HG03196 (cell line): ENCODE results near the gene WASF2.
A peak's percentile ranks its signal among the peaks of the same experiment; 100 is the strongest.
"Not testable (repeated sequence)": the region's sequence is repeated elsewhere in the genome, so short reads cannot be mapped to it uniquely, and the experiment has no call there.

ENCODE experiments used
- ATAC-seq: cut with Tn5 transposase; IDR thresholded peaks from one replicate; pipeline ENCODE4 v1.9.1; 2021; ENCODE audit not compliant: unreplicated experiment

Gene WASF2

DNA sequence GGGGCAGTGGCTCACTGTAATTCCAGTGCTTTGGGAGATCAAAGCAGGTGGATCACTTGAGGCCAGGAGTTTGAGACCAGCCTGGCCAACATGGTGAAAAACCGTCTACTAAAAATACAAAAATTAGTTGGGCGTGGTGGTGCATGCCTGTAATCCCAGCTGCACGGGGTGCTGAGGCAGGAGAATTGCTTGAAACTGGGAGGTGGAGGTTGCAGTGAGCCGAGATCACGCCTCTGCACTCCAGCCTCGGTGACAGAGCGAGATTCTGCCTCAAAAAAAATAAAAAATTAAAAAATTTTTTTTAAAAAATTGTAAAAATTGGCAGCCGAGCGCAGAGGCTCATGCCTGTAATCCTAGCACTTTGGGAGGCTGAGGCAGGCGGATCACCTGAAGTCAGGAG, 31.4 kb downstream of the WASF2 start:
- not testable (repeated sequence) for ATAC-seq

DNA sequence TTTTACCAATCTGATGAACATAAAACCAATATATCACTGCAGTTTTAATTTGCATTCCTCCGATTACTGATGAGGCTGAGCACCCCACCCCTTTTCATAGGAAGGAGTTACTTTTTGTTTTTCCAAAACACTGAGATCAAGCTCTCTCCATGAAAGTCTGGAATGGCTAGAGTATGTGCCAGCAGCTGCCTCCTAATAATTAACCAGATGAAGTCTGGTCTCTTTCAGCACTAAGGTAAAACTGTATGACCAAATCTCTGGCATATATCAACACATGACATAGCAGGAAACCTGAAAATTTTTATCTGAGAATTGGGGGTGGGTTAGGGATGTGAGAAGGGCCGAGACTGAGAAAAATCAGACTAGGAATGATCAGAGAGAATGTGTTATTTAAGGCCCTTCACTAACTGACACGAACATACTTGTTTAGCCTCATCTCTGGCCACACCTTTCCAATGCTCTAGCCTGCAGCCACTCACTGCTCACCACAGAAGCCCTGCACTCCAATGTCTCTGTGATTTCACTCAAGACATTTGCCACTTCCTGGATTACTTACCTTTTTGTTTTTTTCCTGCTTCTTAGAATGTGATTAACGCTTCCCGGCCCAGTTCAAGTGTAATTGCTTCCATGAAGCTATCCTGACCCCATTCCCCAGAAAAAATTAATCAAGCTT, 34.7 kb downstream of the WASF2 start:
- ATAC-seq, result no peak

DNA sequence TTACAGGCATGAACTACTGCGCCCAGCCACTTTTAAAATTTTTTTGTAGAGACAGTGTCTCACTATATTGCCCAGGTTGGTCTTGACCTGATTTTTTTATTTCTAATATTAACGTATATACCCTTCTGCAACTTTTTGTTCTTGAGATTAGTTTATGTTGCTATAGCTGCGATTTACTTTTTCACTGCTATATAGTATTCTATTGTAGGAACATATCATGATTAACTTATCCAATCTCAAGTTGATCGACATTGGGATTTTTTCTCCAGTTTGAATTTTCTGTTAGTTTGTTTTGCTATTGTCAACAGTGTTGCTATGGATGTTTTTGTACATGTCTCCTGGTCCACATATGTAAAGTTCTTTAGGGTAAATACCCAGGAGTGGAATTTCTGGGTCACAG, 35.4 kb downstream of the WASF2 start:
- no peak for ATAC-seq

DNA sequence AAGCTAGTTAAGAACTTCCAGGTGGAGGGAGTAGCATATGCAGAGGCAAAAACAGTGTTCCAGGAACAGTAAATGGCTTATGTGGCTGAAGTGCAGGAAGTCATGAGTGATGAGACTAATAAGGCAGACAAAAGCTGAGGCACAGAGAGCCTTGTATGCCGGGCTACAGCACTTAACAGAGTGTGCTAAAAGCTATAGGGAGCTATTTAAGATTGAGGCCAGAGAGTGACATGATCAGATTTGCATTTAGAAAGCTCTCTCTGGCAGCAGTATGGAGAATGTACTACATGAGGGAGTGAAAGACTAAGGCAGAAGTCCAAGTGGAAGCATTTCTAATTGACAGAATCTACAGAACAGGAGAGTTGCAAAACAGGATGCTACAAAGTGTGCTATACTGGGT, 38.6 kb downstream of the WASF2 start:
- ATAC-seq, result no peak

DNA sequence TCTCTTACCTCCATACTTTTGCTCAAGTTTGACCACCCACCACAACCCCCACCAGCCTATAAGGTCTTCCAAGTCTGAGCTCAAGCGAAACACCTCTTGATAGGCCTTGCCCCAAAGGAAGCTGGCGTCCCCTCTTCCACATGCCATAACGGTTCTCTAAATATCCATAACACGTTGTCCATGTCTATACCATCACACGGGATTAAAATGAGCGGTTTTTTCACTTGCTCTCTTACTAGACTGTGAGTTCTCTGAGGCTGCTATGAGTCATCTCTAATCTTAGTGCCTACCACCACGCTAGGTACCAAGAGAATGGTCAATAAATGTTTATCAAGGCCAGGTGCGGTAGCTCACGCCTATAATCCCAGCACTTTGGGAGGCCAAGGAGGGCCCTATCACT, 41.0 kb downstream of the WASF2 start:
- ATAC-seq, result no peak

DNA sequence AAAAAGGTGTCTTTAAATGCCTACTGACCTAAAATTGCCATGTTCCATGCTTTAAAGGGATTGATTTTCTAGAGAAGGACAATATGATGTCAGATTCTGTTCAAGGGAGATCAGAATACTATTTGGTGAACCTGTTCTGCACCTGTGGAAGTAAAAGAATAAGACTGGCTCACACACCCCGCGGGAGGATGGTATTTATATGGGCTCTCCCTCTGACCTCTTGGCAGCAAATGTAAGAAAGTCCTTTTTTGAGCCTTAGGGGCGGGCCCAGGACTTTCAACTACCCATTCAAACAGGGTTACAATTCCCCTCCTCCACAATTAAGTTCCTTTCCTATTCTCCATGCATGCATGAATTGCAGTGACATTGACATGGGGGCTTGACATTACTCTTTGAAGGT, 42.1 kb downstream of the WASF2 start:
- no peak for ATAC-seq

DNA sequence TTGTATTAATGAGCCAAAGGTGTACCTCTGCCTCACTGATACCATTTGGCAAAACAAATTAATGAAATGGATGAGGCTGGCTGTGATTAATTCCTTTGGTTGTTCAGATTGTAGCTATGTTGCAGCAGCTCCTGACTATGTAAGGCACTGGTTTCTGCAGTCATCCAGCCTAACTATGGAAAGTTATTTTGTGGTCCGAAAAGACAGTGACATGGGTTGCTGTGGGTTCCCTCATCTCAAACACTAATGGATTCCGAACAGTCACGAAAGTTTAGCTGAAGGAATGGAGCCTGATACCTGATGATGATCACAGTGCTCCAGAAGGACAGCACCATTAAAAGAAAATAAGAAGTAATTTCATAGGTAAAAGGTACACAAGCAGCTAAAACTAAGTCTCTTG, 42.6 kb downstream of the WASF2 start:
- ATAC-seq, result no peak

DNA sequence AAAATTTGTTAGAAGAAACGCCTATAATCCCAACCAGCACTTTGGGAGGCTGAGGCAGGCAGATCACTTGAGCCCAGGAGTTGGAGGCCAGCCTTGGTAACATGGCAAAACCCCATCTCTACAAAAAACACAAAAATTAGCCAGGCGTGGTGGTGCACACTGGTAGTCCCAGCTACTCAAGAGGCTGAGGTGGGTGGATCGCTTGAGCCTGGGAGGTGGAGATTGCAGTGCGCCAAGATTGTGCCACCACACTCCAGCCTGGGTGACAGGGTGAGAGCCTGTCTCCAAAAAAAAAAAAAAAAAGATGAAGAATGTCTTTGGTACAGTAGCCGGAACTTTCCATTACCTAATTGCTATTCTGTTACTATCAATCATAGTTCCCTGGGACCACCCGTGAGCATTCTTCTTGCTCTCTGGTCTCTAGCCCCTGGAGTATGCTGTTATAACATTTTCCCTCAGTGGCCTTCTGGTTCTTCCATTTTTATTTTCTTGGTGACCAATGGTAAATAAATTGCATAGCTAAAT, 43.4 kb downstream of the WASF2 start:
- no peak for ATAC-seq

DNA sequence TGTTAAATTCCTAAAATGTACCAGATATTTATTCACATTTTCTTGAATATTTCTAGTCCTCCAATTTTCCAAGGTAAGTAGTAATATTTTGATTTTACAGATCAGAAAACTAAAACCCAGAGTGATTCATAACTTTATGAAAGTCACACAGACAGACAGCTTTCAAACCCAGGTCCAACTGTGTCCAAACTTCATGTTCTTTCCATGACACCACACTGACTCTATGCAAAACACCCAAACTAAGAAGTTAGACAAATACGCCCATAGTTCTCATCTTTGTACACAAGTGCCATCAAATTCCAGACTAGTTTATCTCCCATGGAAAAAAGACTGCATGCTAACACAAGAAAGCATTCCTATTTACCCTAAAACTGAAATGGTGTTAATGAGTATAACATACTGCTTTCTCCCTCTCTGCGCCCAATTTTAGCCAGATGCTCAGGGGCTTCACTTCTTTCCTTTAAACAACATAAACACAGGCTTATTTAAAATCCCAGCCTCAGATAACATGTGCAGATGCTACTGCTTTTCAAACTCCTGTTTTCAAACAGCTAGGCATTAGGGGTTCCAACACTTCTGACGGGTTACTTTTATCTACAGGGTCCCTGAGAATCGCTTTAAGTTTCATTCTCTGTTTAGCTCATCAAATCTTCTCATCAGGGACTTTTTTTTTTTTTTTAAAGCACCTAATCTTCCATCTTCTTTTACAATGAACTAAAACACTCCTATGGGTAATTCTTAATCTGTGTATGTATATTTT, 44.6 kb downstream of the WASF2 start:
- ATAC-seq, result peak; percentile 39

DNA sequence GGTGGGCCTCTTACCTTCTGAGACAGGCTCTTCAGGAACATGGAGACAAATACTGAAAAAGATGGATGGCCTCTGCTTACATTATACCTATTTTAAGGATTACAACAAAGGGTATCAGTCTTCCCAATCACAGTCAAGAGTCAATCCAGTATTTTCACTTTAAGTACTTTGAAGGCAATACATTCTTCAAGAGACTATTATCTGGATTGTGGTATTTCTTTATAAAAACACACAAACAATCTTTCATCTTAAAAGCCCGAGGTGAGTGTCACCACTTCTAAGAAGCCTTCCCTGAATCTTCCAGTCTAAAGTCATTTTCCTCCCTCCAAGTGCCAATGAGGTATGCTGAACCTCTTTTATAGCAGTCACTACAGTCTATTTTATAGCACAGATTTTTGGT, 45.3 kb downstream of the WASF2 start:
- no peak for ATAC-seq

DNA sequence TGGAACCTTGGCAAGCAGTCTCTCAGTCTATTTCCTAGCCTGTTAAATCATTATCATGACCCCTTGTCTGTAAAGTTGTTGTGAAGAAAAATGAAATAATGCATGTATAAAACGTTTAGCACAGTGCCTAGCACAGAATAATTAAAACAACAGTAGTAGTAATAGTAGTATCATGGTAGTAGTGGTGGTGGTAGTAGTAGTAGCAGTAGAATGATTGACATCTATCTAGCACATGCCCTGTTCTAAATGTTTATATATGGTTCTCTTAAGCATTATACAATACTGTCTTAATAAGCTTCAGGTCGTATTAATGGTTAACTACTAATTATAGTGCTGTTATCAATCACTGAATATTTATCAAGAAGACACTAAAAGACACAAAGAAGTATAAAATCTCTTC, 50.8 kb downstream of the WASF2 start:
- ATAC-seq, result no peak

DNA sequence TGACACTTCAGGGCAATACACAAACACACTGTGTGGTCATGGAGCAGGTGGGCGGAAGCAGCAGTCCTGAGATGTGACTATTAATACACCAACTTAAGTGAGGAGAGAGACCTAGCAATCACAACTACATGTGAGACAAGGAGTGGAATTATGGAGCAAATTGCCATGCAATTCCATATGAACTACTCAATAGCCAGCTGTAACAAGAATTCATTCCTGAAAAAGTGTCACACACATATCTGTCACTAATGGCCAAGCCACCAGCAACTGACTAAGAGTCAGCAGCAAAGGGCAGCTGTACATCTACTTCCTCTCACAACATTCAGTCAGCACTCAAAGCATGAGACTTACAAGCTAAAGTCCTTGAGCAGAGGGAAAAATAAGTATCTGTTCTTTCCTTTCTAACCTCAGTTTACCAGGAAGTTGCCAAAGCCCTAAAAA, 51.3 kb downstream of the WASF2 start:
- no peak for ATAC-seq

DNA sequence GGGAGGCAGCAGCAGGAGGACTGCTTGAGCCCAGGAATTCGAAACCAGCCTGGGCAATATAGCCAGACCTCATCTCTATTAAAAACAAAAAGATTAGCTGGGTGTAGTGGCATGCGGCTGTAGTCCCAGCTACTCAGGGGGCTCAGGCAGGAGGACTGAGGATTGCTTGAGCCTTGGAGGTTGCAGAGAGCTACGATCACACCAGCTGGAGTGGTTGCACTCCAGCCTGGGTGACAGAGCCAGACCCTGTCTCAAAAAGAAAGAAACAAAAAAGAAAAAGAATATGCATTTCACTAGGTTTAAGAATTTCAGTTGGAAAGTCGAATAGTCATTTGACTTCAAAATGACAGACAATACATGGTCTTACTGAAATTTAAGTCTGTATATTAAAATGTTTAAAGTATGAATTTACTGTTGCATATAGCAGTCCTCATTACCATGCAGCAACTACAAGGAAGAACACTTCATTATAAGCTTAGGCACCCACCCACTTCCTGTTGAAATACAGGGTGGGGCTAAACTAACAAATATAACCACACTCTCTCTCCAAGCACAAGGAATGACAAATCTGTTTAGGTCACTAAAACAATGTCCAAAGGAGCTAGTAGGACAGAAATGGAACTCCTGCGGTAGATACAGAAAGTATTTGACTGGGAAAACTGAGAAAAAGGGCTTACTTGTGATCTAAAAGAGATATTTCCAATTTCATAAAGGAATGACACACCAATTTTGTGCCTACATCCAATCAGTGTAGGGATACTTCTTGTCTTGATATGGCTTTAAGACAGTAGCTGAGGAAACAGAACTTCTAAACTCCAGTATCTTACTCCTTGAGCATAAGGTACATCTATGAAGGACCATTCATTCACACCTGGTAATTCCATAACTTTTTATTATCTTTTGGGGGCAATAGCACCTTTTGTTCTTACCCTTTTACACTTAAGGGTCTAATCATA, 53.5 kb downstream of the WASF2 start:
- ATAC-seq, result no peak

DNA sequence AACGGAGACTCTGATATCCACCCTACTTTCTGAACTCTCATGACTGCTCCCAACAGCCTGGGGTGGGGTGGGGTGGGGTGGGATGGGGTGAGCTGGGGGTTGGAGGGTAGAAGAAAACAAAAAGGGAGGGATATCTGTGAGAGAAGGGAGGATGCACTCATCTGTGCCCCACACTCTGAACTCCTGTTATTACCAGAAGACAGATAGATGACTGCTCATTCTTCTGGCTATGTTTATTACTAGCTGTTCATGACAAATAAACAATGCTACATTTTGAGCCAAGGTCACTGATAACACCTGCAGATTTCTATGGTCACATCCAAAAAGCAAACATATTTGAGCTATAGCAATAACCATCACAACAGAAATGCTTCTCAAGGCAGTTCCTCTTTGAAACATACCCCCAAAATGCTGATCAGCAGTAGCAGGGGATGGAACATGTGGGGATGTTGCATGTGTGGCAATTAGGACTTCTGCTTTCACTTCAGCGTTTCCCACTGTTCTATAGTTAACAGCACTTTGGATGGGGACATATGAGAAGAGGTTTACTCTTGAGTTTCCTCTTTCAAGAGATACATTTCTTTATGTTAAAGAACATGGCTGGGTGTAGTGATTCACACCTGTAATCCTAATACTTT, 54.3 kb downstream of the WASF2 start:
- no peak for ATAC-seq

DNA sequence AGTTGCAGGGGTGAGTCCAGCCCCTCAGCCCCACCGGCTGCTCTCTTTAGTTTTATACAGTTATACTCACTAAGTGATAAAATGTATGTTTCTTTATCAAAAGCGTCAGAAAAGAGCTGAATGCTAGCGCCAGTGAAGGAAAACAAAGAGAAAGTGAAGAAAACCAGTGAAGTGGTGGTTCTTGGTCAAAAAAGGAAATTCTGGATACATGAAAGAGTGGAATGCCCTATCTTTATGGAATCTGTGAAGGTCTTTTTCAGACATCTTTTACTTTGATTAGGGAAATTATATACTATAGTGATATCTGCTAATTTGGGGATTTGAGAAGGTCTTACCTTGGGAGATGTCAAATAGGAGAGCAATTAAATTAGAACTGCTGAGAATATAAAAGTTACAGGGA, 56.3 kb downstream of the WASF2 start:
- ATAC-seq, result no peak

DNA sequence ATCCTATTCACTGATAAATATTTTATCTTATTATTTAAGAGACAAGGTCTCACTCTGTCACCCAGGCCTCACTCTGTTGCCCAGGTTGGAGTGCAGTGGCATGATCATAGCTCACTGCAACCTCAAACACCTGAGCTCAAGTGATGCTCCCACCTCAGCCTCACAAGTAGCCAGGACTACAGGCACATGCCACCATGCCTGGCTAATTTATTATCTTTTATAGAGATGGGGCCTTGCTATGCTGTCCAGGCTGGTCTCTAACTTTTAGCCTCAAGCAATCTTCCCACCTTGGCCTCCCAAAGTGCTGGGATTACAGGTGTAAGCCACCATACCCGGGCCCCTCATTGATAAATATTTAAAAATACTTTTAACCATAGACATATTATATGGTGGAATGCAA, 57.2 kb downstream of the WASF2 start:
- ATAC-seq, result not testable (repeated sequence)

DNA sequence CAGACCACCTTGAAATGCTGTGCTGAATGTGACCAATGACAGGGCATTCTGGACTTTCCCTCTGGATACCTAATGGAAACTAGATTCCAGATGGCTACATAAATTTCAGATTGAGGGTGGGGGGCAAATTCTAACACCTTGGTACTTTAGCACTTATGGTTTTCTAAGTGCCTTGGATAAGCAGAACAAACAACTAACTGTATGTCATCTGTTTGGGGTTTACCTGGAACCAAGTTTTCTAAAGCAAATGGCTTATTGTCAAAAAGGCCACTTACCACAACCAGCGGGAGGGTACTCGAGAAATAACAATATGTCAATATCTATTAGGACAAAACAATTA, 58.4 kb downstream of the WASF2 start:
- no peak for ATAC-seq

DNA sequence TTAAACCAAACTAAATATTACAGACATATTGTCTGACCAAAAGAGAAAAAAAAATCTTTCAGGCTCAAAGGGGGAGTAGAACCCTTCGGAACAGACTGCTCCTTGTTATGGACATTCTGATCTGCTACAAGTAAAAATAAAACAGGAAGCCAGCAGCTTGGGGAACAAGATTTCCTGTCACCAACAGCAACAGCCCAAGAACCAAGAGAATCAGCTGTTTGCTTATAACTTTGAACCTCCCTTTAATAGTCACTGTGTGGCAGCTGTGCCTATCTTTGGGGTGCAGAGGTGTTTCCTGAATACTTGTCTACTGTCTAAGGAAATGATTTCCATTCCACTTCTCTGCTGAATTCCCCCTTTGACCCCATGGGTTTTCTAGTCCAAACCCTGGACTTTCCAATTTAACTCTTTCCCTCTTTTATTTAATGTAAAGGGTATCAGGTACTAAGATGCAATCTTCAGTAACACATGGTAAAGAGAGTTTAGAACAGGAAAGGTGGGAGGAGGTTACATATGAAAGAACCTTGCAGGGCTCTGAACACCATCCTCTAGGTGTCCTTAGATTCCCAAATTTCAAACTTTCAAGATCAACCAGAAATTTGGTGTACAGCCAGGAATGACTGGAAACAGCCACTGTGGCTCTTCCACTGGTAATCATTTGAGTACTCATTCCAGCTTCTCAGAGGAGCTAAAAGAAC, 58.9 kb downstream of the WASF2 start:
- ATAC-seq, result no peak

DNA sequence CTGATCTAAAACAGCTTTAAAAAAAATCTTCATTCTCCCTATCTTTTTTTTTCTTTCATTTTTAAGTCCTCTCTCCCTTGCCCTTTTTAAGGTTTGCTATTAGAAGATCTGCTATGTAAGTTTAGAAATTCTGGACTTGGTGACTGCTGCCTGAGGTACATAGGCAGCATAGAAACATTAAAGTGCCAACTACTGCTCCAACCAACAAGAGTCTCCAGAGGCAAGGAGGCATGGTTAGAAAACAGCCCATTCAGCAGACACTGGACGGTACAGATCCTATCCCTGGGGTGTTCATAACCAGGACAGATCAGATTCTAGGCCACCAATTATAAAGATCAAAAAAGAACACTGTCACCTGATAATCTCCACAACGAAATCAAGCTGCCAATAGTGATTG, 60.9 kb downstream of the WASF2 start:
- ATAC-seq, result no peak

DNA sequence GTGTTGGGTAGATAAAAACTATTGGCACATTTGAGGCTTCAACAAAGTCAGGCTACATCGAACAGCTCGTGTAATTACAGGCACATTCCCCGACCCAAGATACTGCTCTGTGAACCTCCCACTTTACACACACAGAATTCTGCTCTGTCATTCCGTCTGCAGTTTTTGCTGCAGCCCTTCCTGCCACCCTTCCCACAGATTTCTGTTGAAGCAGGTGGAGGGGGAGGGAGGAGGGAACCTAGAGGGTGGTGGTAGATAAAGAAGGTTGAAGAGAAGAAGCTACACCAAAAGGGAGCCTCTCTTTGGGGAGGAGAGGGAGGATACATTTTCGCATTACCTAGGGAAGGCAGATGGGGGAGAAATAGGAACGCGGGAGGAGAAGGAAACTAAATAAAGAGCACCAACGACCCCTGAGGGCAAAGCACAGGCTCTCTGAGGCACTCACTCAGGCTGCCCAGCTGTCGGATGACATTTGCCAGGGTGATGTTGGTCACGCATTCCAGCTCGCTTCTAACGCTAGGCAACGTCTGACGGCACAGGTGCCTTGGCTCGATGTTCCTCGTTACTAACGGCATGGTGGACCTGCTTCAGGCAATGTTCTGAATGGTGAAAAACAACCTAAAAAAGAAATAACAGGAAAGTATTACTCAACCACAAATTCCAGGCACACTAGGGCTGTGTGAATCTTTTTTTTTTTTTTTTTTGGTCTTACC, 61.5 kb downstream of the WASF2 start:
- ATAC-seq, result no peak
